Limb (tissue), 2 donors: ENCODE measurements around the gene IAPP.
"Not testable (repeated sequence)": the region's sequence is repeated elsewhere in the genome, so short reads cannot be mapped to it uniquely, and the experiment has no call there.

Experiments
- DNase-seq, 2 donors: peaks; one replicate each; pipeline ENCODE4 v3.0.0-alpha.2; 2016; ENCODE audit errors: extremely low spot score in 2 of 2

The IAPP gene

DNA sequence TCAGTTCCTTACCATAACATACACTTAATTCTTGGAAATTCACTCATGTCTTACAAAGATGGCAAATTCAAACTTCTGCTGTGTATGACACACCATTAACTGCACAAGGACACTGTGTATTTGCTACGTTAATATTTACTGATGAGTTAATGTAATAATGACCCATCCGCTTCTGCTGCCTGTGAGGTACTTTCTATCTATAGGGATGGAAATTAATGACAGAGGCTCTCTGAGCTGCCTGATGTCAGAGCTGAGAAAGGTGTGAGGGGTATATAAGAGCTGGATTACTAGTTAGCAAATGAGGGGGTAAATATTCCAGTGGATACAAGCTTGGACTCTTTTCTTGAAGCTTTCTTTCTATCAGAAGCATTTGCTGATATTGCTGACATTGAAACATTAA is at the start of gene IAPP:
Gene IAPP (plus strand): TSS at position 301 of the 400 bp plus-strand sequence. CDS start 450 bp downstream, outside the sequence.
- DNase-seq: no peak

DNA sequence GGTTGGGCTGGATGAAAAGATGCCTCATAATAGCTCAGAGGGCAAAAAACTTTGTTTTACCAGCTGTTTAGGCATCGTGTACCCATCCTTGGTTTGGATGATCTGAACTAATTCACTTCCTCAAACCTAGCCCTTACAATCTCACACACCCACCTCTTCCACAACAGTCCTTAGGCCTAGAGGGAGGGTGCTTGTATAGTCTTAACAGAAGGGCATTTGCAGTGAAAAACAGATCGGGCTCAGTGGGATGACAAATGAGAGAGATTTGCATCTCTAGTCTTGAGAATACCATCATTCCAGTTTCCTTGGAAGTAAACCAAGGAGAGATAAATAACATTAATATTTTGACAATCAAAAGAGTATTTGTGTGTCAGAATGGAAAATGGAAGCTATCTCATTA is 49.0 kb upstream of the IAPP start:
- DNase-seq: no peak

DNA sequence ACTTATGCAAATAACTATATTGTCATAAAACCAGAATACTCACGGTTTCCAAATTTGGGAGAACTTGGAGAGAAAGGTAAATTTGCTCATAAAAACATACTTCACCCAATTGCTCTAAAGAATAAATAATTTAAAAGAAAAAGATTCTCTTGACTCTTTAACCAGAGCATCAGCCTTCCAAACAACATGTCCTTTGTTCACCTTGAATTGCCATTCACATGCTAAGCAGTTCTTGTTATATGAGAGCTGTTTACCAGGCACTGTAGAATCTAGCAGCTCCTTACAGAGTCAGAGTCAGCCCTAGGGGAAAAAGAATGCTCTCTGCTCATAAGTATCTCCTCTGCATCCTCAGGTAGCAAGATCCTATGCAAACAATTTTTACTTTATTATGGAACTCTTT is 48.2 kb upstream of the IAPP start:
- DNase-seq: no peak

DNA sequence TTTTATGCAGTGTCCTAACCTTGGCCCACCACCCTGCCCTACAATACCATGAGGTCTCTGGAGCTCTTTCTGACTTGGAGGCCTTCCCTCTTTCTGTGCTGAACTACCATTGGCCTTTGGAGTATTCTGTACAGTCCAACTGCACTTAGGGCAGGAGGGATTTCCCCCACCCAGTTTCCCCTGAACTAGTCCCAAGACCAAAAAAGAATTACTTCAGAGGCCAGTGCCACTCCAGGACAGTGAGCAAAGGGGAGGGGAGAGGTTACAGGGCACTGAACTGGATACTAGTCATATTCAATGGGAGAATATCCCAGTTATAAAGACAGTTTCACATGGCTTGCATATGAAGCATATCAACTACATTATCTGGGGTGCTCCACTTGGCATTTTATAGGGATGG is 44.1 kb upstream of the IAPP start:
- DNase-seq: no peak

DNA sequence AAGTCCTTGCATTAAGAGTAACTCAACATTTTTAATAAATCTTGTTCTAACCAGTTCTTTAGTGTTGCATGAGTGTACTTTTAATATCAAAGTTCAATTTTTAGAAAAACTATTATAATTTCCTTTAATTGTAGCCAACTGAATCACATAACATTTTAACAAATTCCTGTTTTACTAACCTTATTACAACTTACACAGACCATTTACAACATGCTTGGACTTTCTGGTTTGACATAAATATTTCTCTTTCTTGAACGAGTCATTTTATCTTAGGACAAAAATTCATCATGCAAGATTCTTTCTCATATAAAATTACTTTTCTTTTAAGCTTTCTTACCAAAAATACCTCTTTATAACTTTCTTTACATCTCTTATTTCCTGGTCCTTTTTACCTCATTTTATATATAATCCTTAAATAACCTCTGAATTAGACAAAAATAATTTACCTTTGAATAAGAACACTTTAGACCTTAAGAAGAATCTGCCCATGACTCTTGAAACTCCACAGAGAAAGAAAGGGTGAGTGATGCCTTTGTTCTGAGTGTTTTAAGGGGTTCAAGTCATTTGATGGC is 41.9 kb upstream of the IAPP start:
- DNase-seq: no peak

DNA sequence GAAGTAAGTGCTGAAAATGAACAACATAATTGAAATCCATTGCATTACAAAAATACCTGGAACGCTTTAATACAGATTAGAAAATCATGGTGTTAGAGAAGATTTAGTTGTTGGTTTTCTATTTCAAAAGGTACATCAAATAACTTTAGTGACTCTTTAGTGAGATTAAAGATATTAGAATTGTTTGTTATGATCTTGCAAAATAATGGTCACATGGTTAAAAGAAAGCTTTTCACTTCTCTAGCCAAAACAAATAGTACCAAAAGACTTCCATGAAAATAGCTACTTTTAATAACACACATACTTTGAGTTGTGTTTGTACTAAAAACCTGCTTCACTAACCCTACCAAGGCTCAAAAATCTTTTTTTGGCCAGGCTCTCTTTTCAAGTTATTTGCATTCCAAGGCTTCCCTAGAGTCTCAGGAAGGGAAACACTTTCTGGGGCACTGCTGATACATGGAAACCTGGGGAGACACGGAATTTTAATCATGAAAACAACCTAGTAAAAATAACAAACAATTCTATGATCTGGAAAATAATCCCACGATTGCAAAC is 37.9 kb upstream of the IAPP start, which contains the start of gene SLCO1A2:
Gene SLCO1A2 (minus strand): TSS at position 147 of the 555 bp plus-strand sequence. CDS start 270 bp downstream, outside the sequence.
- DNase-seq: no peak

DNA sequence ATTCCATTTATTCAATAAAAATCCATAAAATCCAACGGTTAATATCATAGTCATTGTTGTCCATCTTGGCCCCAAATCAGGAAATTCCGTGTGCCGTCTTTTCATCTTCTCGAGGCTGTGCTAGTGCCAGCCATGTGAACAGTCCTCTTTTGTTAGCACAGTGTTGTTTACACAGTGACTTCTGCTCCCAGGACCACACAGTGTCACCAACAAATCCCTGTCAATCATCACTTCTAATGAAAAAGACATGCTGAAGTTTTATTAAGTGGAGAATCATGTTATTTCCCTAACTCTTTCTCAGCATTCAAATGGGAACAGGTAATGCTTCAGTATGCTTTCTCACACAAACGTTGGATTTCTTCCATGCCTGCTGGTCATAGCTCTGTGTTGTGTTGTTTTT is 36.0 kb upstream of the IAPP start:
- DNase-seq: no peak

DNA sequence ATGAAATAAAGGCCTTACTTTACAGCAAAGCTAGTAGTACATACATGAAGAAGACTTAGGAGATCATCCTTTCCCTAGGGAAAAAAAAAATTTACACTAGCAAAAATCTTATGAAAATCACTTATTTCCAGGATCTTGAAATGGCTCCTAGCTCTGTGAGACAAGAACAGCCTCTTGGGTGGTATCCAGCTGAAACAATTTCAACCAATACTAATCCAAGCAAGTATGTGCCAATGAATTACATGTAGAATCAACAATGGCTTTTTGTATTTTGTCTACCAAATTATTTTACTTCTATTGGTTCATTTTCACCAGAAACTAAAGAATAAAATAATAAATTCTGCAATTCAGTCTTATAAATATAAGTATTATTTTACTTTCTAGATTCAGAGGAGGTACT is 35.2 kb upstream of the IAPP start:
- no peak for DNase-seq

DNA sequence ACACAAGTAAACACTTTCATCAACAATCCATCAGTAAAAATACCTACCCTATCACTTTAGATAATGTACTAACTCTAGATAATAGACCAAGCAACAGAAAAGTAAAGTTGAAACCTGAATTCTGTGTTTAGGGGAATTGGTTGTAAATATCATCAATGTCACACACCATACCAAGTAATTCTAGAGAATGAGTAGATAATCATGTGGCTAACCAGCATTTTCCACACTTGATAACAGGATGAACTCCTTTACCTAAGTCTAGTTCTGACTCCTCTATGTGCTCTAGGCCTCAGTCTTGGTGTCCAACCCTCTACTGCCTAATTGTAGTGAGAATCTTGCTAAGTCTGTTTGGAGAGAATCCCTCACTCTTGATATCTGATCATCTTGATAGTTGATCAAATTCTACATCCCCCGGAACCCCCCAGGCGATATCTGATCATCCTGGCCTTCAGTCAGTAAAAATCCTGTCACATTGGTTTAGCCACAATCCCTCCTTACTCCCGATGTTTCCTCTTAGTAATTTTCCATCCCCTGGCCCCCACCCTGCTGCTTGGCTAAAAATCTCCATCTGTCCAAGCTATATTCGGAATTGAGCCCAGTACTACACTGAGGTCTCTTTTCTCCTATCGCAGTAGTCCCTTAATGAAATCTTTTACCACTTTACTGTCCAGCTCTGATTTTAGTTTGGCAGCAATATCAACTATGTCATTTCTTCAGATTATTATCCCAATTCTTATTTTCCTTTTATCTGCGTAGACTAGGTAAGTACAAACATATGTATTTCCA is 34.5 kb upstream of the IAPP start:
- DNase-seq: no peak

DNA sequence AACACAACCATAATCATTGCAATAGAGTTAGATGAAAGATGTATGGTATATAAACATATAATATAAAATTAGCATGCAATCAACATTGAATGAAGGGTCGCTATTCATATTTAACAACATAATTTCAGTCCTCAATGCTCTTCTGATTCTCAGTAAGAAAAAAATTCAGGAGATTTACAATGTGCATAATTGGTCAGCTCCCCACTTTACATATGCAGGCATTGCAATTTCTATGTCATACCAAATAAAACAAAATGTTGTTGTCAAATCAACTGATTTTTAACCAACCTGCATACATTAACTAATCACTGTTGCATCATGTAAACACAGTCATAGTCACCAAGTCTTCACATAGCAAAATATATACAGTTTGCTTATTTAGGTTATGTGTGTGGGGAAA is 32.8 kb upstream of the IAPP start:
- DNase-seq: no peak

DNA sequence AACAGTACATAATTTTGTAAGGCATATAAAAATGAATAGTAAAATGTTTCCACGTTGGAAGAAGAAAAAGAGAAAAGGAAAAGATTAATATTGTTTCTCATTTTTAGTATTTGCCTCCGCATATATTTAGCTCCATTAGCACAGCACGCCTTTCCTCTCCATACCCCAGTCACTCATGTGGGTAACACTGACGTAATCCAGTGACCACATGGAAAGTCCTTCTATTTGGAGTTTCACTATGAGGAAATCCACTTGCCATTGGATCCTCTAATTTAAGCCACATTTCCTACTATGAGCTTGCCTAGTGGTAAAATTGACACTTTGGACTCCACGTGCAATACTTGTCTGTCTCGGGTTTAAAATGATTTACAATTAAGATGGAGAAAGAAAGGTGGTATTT is 32.3 kb upstream of the IAPP start:
- no peak for DNase-seq

DNA sequence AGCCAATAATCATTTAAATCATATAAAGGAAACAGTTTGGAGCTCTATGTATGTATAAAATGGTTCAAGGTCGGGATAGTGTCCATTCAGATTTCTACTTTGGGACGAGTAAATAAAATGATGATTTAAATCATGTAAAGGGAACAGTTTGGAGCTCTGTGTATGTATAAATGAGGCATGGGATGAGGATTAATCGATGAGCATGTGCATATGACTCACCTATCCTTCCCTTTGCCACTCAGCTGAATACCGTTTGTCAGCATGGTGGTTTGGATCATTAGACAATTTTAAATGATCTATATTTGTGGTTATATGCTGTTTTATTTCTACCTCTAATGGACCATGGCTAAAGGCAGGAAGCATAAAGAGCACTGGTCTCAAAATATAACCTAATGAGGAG is 30.9 kb upstream of the IAPP start:
- no peak for DNase-seq

DNA sequence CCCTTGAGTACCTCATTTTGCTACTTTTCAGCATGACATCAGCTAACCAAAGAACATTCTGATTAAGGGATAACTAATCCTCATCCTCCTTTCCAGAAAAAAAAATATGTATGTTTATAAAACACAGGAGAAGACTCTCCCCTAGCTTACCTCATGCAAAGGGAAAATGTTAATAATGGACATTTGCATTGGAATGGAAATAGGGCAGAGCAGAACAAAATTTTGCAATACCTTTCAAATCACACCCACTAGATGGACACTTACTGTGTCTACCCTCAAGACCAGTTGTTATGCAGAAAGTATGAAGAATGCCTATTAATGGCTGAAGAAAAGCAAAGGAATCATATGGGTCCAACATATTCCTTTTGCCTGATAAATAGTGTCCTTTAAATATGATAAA is 29.1 kb upstream of the IAPP start:
- DNase-seq: no peak

DNA sequence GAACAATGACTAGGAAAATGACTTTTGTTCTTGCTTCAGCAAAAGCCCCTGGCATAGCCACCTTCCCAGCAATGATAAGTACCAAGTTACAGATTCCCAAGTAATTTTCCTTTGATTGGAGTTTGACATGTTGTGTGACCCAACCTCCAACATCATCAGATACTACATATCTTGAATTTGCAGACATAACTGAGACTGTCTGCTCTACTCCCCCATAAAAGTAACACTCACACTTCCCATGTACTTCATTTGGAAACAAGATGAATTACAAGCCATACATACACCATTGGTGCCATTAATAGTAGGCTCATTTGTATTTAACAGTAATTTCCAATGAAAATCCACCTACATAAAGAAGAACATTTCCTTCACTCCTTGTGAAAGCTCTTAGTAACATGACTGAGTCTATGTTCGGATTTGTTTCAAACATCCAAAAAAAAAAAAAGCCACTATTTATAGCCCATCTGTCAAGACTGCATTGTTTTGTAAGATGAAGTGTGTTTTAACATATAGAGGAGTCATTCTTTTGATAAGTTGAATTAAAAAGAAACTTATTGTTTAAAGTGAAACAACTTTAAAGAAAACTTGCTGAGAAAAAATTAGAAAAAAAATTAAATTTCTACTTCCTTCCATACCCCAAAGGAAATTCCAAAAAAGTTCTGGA is 26.0 kb upstream of the IAPP start:
- DNase-seq: no peak

DNA sequence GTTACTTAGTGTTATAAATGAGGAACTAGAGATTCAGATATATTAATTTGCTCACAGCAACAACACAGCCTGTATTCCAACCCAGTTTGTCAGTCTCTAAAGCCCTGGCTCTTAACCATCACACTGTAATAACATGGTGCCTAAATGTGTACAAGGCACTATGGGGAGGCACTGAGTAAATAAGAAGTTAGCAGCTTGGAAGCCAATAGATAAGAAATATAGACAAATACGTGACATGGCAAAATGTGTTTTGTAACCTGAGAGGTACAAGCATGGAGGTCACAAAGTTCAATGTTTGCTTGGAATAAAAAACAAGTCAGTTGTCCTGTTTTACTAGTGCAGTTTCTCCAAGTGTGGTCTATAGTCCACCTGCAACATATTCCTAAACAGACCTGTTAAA is 21.7 kb upstream of the IAPP start:
- no peak for DNase-seq

DNA sequence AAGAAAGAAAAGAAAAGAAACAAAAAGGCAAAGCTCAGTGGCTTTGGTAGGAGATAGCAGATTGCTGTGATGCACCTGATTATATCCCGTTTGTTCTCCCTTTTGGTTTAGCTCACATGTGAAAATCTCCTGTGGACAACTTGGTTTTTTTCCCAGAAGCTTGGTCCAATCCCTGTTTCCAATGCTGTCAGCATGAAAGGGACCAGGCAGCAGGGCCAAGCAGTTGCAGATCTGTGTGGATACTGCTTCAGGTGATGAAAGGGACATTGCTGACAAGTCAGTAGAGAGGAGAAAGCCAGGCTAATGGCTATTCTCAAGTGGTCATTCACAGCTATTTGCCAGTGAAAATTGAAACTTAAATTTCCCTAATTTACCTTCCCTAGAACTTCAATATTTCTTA is 19.2 kb upstream of the IAPP start:
- no peak for DNase-seq

DNA sequence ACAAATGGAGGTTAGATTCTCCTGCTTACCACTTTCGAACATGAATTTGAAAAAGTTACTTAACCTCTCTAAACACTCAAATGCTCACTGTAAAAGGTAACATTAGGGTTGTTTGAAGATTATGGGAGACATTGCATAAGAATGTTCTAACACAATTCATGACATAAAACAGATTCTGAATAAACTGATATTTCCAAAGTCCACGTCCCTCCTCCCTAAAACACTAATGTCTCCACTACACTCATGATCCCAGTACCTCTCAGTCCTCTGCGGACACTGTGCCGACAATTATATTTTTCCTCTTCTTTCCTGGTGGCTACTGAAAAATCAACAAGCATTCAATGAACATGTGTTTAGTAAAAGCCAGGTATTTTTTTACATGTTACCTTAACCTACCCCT is 18.8 kb upstream of the IAPP start:
- no peak for DNase-seq

DNA sequence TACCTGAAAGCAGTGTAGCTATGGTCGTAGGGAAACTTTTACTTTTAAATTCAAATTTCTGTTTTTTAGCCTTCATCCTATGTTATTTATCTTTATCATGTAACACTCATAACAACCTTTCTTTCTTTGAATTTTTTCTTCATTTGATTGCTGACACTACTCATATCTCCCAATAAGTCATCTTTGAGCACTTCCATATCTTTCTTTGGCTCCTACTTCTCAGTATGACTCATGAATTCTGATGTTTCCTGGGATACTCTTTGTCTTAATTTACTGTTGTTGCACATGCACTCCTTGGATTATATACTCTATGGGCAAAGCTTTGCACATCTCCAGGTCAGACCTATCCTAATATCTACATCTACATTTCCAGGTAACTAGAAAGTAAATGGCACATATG is 18.1 kb upstream of the IAPP start:
- DNase-seq: no peak

DNA sequence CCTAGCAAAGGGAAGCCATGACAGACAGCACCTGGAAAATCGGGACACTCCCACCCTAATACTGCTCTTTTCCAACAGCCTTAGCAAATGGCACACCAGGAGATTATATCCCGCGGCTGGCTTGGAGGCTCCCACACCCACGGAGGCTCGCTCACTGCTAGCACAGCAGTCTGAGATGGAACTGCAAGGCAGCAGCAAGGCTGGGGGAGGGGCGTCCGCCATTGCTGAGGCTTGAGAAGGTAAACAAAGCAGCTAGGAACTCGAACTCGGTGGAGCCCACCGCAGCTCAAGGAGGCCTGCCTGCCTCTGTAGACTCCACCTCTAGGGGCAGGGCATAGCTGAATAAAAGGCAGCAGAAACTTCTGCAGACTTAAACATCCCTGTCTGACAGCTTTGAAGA is 12.1 kb upstream of the IAPP start:
- DNase-seq: not testable (repeated sequence)

DNA sequence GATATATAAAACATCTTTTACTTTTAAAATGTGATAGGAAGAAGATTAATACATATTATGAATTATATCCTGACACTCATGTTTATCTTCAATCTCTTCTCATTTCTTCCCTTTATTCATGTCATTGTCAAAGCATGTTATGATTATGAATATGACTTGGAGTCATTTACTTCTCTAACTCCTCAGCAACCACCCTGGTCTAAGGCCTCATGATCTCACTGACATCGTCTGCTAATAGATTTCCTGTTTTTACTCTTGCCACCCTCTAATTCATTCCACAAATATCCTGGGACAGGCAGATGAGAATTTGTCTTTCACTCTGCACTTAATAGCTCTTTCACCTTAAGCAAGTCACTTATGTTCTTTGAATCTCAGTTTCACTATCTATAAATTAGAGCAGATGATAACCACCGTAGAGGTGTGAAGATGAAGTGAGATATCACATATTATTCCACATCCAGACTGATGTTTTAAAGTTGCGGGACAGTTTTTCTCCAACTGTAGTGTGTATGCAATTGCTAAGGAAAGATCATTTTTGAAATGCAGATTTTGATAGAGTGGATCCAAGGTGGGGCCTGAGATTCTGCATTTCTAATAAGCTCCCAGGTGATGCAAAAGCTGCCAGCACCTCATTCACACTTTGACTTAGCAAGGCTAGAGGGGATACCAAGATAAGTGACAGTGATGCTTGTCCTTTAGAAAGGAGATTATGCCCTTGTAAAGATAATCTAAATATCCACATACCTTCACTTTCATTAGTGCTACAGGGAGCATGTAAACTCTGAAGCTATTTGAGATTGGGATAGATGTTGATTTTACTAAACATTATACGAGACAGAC is 3.3 kb upstream of the IAPP start:
- no peak for DNase-seq

DNA sequence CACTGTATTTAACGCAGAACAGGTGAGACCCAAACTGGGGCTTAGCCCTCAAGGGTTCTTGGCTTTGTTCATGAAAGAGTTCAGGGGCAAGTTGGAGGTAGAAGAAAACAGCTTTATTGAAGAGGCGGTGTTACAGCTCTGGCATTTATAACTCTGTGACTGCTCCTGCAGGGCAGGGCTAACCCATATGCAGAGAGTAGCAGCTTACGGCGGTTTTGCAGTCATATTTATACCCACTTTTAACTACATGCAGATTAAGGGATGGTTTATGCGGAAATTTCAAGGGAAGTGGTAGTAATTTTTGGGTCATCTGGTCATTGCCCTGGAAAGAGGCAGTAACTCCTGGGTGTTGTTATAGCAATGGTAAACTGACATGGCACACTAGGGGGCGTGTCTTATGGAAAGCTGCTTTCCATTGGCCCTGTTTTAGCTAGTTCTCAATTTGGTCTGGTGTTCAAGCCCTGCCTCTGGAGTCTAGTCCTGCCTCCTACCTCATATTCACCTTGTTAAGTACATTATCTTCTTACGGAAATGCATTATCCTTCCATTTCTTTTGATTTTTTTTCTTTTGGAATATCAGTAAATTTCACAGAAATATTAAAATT is 1.8 kb upstream of the IAPP start:
- DNase-seq: no peak
